HG02852 (cell line): Measurements from ENCODE around the gene SPATA45.

Experiments
- ATAC-seq: cut with Tn5 transposase; IDR thresholded peaks from one replicate; pipeline ENCODE4 v1.9.1; 2021; ENCODE audit warnings: mild to moderate bottlenecking, moderate library complexity; ENCODE audit not compliant: unreplicated experiment

Gene SPATA45

GRCh38 chr1:212833211-212834207 is 13.9 kb downstream of the SPATA45 start:
- peak; percentile 66 for ATAC-seq

GRCh38 chr1:212828395-212828794 is 19.1 kb downstream of the SPATA45 start:
- no peak for ATAC-seq

- no peak for ATAC-seq
Measured at GRCh38 chr1:212827831-212828278, 19.6 kb downstream of the SPATA45 start.

- ATAC-seq, result no peak
Measured at GRCh38 chr1:212827171-212827776, 20.2 kb downstream of the SPATA45 start.

- no peak for ATAC-seq
Measured at GRCh38 chr1:212825798-212826452, 21.5 kb downstream of the SPATA45 start.

- no peak for ATAC-seq
Measured at GRCh38 chr1:212824201-212824600, 23.2 kb downstream of the SPATA45 start.

- ATAC-seq, result no peak
Measured at GRCh38 chr1:212822956-212823355, 24.5 kb downstream of the SPATA45 start.

- ATAC-seq, result no peak
Measured at GRCh38 chr1:212820969-212821368, 26.5 kb downstream of the SPATA45 start.

GRCh38 chr1:212819726-212820125 is 27.7 kb downstream of the SPATA45 start:
- peak; percentile 69 for ATAC-seq

- no peak for ATAC-seq
Measured at GRCh38 chr1:212816567-212817278, 30.7 kb downstream of the SPATA45 start.

GRCh38 chr1:212814537-212815334 is 32.7 kb downstream of the SPATA45 start:
- no peak for ATAC-seq

- no peak for ATAC-seq
Measured at GRCh38 chr1:212805767-212806166, 41.7 kb downstream of the SPATA45 start.

GRCh38 chr1:212797681-212798080 is 49.8 kb downstream of the SPATA45 start:
- ATAC-seq, result no peak

- ATAC-seq, result peak; percentile 83
Measured at GRCh38 chr1:212794561-212795014, 52.9 kb downstream of the SPATA45 start.

- no peak for ATAC-seq
Measured at GRCh38 chr1:212792396-212792908, 55.0 kb downstream of the SPATA45 start.

GRCh38 chr1:212791676-212792395 is 55.6 kb downstream of the SPATA45 start, which contains the start of the genes NSL1 and TATDN3:
TSS of gene NSL1 (minus strand) at chr1:212791777. CDS start at chr1:212791763, 14 bp downstream.
TSS of gene TATDN3 (plus strand) at chr1:212791894. CDS start at chr1:212791922, 28 bp downstream.
- ATAC-seq, result peak; percentile 64

- peak; percentile 27 for ATAC-seq
Measured at GRCh38 chr1:212791261-212791675, 56.2 kb downstream of the SPATA45 start.

- ATAC-seq, result no peak
Measured at GRCh38 chr1:212785871-212786270, 61.6 kb downstream of the SPATA45 start.

- no peak for ATAC-seq
Measured at GRCh38 chr1:212783976-212784375, 63.5 kb downstream of the SPATA45 start.
